ENCODE measurements around the gene FOXJ1. TPM values are rescaled to one million over a fixed set of nuclear protein-coding genes. Genes with fewer than 3 reads are reported as not detected.

FOXJ1 gene
- total RNA-seq, 4 donors from 2014 or later: 0.19 to 0.57 TPM; not detected in 2

- no peaks in the 10 kb centered on the region for H3K4me1 ChIP-seq
- H3K27me3 ChIP-seq: no peaks in the 10 kb centered on the region
- TF ChIP-seq POLR2A (IDR thresholded peaks at IDR 0.05): no peak
- TF ChIP-seq CTCF (IDR thresholded peaks at IDR 0.05): no peak
- H3K9me3 ChIP-seq: no peaks in the 10 kb centered on the region
- H3K36me3 ChIP-seq: no peaks in the 10 kb centered on the region
- no peak overlapping the region for H3K27ac ChIP-seq
- DNase-seq: no peak
- H3K4me3 ChIP-seq: no peak overlapping the region
- 82% methylated on average over 9 of the region's 10 CpGs for WGBS, 2 donors
- intact Hi-C loops (cut with DNase I): no loop called here
These were observed 25.9 kb upstream of the FOXJ1 start for GRCh38 chr17:76166906-76167305.

- no peak for DNase-seq
- TF ChIP-seq CTCF (IDR thresholded peaks at IDR 0.05) (no peak), POLR2A (IDR thresholded peaks at IDR 0.05) (no peak)
- Histone ChIP-seq H3K27me3 (no peaks in the 10 kb centered on the region), H3K4me3 (no peak overlapping the region), H3K9me3 (no peaks in the 10 kb centered on the region), H3K36me3 (no peaks in the 10 kb centered on the region), H3K4me1 (no peaks in the 10 kb centered on the region), H3K27ac (no peak overlapping the region)
- intact Hi-C loops (cut with DNase I): no loop called here
- WGBS, 2 donors: 74 to 79% methylated on average over 5 to 7 of the region's 7 CpGs
These were observed 25.1 kb upstream of the FOXJ1 start for GRCh38 chr17:76166168-76166567.

- no peak for DNase-seq
- Histone ChIP-seq H3K4me1 (no peaks in the 10 kb centered on the region), H3K36me3 (no peaks in the 10 kb centered on the region), H3K27ac (no peak overlapping the region), H3K4me3 (no peak overlapping the region), H3K27me3 (no peaks in the 10 kb centered on the region), H3K9me3 (no peaks in the 10 kb centered on the region)
- no peak for TF ChIP-seq POLR2A (IDR thresholded peaks at IDR 0.05)
- no peak for TF ChIP-seq CTCF (IDR thresholded peaks at IDR 0.05)
- intact Hi-C loops (cut with DNase I): no loop called here
- 64 to 71% methylated on average over 2 of the region's 2 CpGs for WGBS, 2 donors
These were observed 23.3 kb upstream of the FOXJ1 start for GRCh38 chr17:76164331-76164730.

- TF ChIP-seq CTCF (IDR thresholded peaks at IDR 0.05) (no peak), POLR2A (IDR thresholded peaks at IDR 0.05) (no peak)
- intact Hi-C loops (cut with DNase I): no loop called here
- WGBS, 2 donors: 82 to 90% methylated on average over 4 of the region's 4 CpGs
- Histone ChIP-seq H3K27me3 (no peaks in the 10 kb centered on the region), H3K4me1 (no peaks in the 10 kb centered on the region), H3K4me3 (no peak overlapping the region), H3K27ac (no peak overlapping the region), H3K36me3 (no peaks in the 10 kb centered on the region), H3K9me3 (no peaks in the 10 kb centered on the region)
- no peak for DNase-seq
These were observed 22.9 kb upstream of the FOXJ1 start for GRCh38 chr17:76163919-76164318.

GRCh38 chr17:76161619-76162266 is 20.7 kb upstream of the FOXJ1 start:
- no peaks in the 10 kb centered on the region for H3K9me3 ChIP-seq
- H3K4me1 ChIP-seq: no peaks in the 10 kb centered on the region
- no peak for DNase-seq
- H3K4me3 ChIP-seq: no peak overlapping the region
- 88 to 90% methylated on average over 15 to 16 of the region's 20 CpGs for WGBS, 2 donors
- H3K27ac ChIP-seq: no peak overlapping the region
- no peak for TF ChIP-seq CTCF (IDR thresholded peaks at IDR 0.05)
- TF ChIP-seq POLR2A (IDR thresholded peaks at IDR 0.05): no peak
- no peaks in the 10 kb centered on the region for H3K36me3 ChIP-seq
- no peaks in the 10 kb centered on the region for H3K27me3 ChIP-seq
- intact Hi-C loops (cut with DNase I): no loop called here
